ENCODE results near the gene CER1.

DNA sequence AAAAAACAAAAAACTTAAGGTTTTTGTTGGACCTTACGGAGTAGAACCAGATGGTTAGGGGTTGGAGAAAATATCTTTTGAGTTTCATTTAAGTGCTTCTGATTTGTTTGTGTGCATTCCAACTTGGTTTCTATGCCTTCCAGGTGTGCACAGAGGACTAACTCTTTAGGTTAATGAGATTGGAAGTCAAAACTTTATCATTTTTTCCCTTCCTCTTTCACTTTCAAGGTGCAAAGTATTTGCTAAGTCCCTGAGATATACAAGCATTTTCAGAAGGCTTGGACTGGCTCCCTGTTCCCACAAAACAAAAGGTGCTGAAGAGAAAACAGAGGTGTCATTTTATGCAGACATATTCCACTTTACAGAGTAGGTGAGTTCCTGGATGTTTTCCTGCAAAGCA, 30.3 kb upstream of the CER1 start:
- TF ChIP-seq, protein P1, sequence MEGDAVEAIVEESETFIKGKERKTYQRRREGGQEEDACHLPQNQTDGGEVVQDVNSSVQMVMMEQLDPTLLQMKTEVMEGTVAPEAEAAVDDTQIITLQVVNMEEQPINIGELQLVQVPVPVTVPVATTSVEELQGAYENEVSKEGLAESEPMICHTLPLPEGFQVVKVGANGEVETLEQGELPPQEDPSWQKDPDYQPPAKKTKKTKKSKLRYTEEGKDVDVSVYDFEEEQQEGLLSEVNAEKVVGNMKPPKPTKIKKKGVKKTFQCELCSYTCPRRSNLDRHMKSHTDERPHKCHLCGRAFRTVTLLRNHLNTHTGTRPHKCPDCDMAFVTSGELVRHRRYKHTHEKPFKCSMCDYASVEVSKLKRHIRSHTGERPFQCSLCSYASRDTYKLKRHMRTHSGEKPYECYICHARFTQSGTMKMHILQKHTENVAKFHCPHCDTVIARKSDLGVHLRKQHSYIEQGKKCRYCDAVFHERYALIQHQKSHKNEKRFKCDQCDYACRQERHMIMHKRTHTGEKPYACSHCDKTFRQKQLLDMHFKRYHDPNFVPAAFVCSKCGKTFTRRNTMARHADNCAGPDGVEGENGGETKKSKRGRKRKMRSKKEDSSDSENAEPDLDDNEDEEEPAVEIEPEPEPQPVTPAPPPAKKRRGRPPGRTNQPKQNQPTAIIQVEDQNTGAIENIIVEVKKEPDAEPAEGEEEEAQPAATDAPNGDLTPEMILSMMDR (IDR thresholded peaks at IDR 0.05) = no peak
- no peak for TF ChIP-seq POLR2AphosphoS5 (IDR thresholded peaks at IDR 0.05)
- no peak for TF ChIP-seq POLR2A (IDR thresholded peaks at IDR 0.05)
- no peak for TF ChIP-seq EP300 (IDR thresholded peaks at IDR 0.05; ENCODE audit: low read depth)
